CD4-positive, alpha-beta T cell treated with Interferon gamma for 1 hour (primary cell): Measurements from ENCODE around the gene PHF23.

Experiments
- DNase-seq: peaks from one replicate; pipeline ENCODE4 v3.0.0-alpha.2; 2020

The PHF23 gene

GRCh38 chr17:7219812-7220592, 19.3 kb downstream of the PHF23 start, which contains the start of the genes ACADVL and DLG4:
ACADVL (plus strand) TSS chr17:7219938; CDS start chr17:7219985, 47 bp downstream.
DLG4 (minus strand) TSS chr17:7219836.
- peak; percentile 76 for DNase-seq

- no peak for DNase-seq
Observed at GRCh38 chr17:7219229-7219811, 19.9 kb downstream of the PHF23 start.

GRCh38 chr17:7218758-7219157, 20.5 kb downstream of the PHF23 start:
- DNase-seq = no peak

- DNase-seq = no peak
Observed at GRCh38 chr17:7218166-7218565, 21.1 kb downstream of the PHF23 start.

GRCh38 chr17:7217113-7217987, 21.9 kb downstream of the PHF23 start:
- DNase-seq = peak; percentile 13

GRCh38 chr17:7216242-7217112, 22.8 kb downstream of the PHF23 start:
- no peak for DNase-seq

GRCh38 chr17:7215652-7216180, 23.5 kb downstream of the PHF23 start:
- no peak for DNase-seq

GRCh38 chr17:7215136-7215638, 24.1 kb downstream of the PHF23 start:
- no peak for DNase-seq

GRCh38 chr17:7214300-7215135, 24.7 kb downstream of the PHF23 start:
- peak; percentile 99 for DNase-seq

GRCh38 chr17:7213895-7214299, 25.4 kb downstream of the PHF23 start:
- DNase-seq = peak; percentile 89

- DNase-seq = no peak
Observed at GRCh38 chr17:7211491-7212273, 27.6 kb downstream of the PHF23 start.

GRCh38 chr17:7208754-7209460, 30.4 kb downstream of the PHF23 start:
- no peak for DNase-seq

GRCh38 chr17:7208027-7208571, 31.2 kb downstream of the PHF23 start:
- DNase-seq = no peak

- no peak for DNase-seq
Observed at GRCh38 chr17:7207120-7208001, 31.9 kb downstream of the PHF23 start.

GRCh38 chr17:7205561-7205960, 33.7 kb downstream of the PHF23 start:
- DNase-seq = no peak

GRCh38 chr17:7204828-7205461, 34.3 kb downstream of the PHF23 start:
- peak; percentile 99 for DNase-seq

GRCh38 chr17:7204336-7204735, 34.9 kb downstream of the PHF23 start:
- DNase-seq = no peak

GRCh38 chr17:7203391-7203790, 35.9 kb downstream of the PHF23 start:
- DNase-seq = no peak
